GM23338 (cell line): ENCODE results near the gene MRPS22. TPM values are rescaled to one million over a fixed set of nuclear protein-coding genes. Genes with fewer than 3 reads are reported as not detected.

Experiments used
- ATAC-seq: fragments of 200-7000 bp; cut with Tn5 transposase; 3 replicates; pipeline ENCODE4 v1.9.1; 2020
- DNase-seq: peaks from one replicate; pipeline ENCODE4 v3.0.0-alpha.2; 2015; ENCODE audit warnings: low spot score
- H2AFZ ChIP-seq: fragments of 200-600 bp; sonication (generic); 2 replicates; pipeline ENCODE4 v1.8.0; 2016; ENCODE audit warnings: antibody characterized with exemption, mild to moderate bottlenecking, moderate library complexity
- H3F3A ChIP-seq: fragments of 200-600 bp; sonication (generic); replicated peaks from 2 replicates; pipeline ENCODE4 v1.8.0; 2017; ENCODE audit warnings: antibody characterized with exemption, mixed run types, low read depth
- H3K27ac ChIP-seq: fragments of 200-600 bp; sonication (generic); 2 replicates; pipeline ENCODE4 v1.6.1; 2016; ENCODE audit warnings: low read depth
- H3K27me3 ChIP-seq: fragments of 200-600 bp; sonication (generic); 2 replicates; pipeline ENCODE4 v1.8.0; 2016; ENCODE audit warnings: mild to moderate bottlenecking, mixed run types, moderate library complexity; ENCODE audit not compliant: insufficient read depth
- H3K36me3 ChIP-seq: fragments of 200-600 bp; sonication (generic); 2 replicates; pipeline ENCODE4 v1.8.0; 2016; ENCODE audit warnings: mild to moderate bottlenecking; ENCODE audit not compliant: insufficient read depth
- H3K4me1 ChIP-seq: fragments of 200-600 bp; sonication (generic); 2 replicates; pipeline ENCODE4 v1.8.0; 2016; ENCODE audit warnings: mild to moderate bottlenecking, moderate library complexity; ENCODE audit not compliant: insufficient read depth
- H3K4me2 ChIP-seq: fragments of 200-600 bp; sonication (generic); 2 replicates; pipeline ENCODE4 v1.7.1; 2017; ENCODE audit warnings: mixed run types
- H3K4me3 ChIP-seq: fragments of 200-600 bp; sonication (generic); 2 replicates; pipeline ENCODE4 v1.6.1; 2016; ENCODE audit warnings: mixed run types
- H3K79me2 ChIP-seq: fragments of 200-600 bp; sonication (generic); replicated peaks from 2 replicates; pipeline ENCODE4 v1.8.0; 2017; ENCODE audit warnings: mild to moderate bottlenecking; ENCODE audit not compliant: insufficient read depth
- H3K9me2 ChIP-seq: fragments of 200-600 bp; sonication (generic); 2 replicates; pipeline ENCODE4 v1.8.0; 2017; ENCODE audit not compliant: insufficient read depth
- H4K20me1 ChIP-seq: fragments of 200-600 bp; sonication (generic); replicated peaks from 2 replicates; pipeline ENCODE4 v1.8.0; 2017; ENCODE audit warnings: mild to moderate bottlenecking; ENCODE audit not compliant: insufficient read depth
- H3K27ac Mint-ChIP-seq: 2 replicates; pipeline ENCODE4 v1.8.0; 2020; ENCODE audit warnings: inconsistent platforms, mild to moderate bottlenecking, moderate library complexity, mixed read lengths
- H3K27me3 Mint-ChIP-seq: 3 replicates; pipeline ENCODE4 v1.8.0; 2022; ENCODE audit warnings: low read depth, mild to moderate bottlenecking, moderate library complexity, mixed read lengths, inconsistent platforms; ENCODE audit not compliant: insufficient read depth, poor library complexity
- H3K36me3 Mint-ChIP-seq: 3 replicates; pipeline ENCODE4 v1.8.0; 2021; ENCODE audit warnings: low read depth, mild to moderate bottlenecking, inconsistent platforms, moderate library complexity, mixed read lengths
- H3K4me1 Mint-ChIP-seq: 3 replicates; pipeline ENCODE4 v1.8.0; 2020; ENCODE audit warnings: mild to moderate bottlenecking, inconsistent platforms, mixed read lengths
- H3K4me3 Mint-ChIP-seq: 3 replicates; pipeline ENCODE4 v1.8.0; 2021; ENCODE audit warnings: moderate library complexity, mild to moderate bottlenecking, inconsistent platforms, mixed read lengths
- H3K9me3 Mint-ChIP-seq: 3 replicates; pipeline ENCODE4 v1.8.0; 2020; ENCODE audit warnings: moderate library complexity, mild to moderate bottlenecking, inconsistent platforms, mixed read lengths
- CREB1 ChIP-seq: fragments of 250-450 bp; sonication (Bioruptor Pico); IDR thresholded peaks from 2 replicates; pipeline ENCODE4 v1.5.0; 2020; ENCODE audit warnings: low read depth, mild to moderate bottlenecking, moderate library complexity
- CTCF ChIP-seq, 2 experiments: fragments of 200-600 bp in 1 of 2; sonication (generic) in 1 of 2; conservative IDR thresholded peaks; 2 replicates each; pipeline versions ENCODE4 v1.5.1 to v1.6.1; 2016 to 2017; ENCODE audit warnings: antibody characterized with exemption in 2 of 2, low read depth in 2 of 2, mild to moderate bottlenecking in 2 of 2, moderate library complexity in 1 of 2
- ETS1 ChIP-seq: IDR thresholded peaks from 2 replicates; pipeline ENCODE4 v1.6.1; 2016; ENCODE audit warnings: antibody characterized with exemption
- EZH2 ChIP-seq: fragments of 200-600 bp; sonication (generic); IDR thresholded peaks from one replicate; pipeline ENCODE4 v1.8.0; 2017; ENCODE audit warnings: antibody characterized with exemption, mild to moderate bottlenecking, low read depth; ENCODE audit not compliant: unreplicated experiment
- EZH2phosphoT487 ChIP-seq: fragments of 200-600 bp; sonication (generic); IDR thresholded peaks from one replicate; pipeline ENCODE4 v1.8.1; 2018; ENCODE audit warnings: antibody characterized with exemption; ENCODE audit not compliant: unreplicated experiment
- JUNB ChIP-seq: IDR thresholded peaks from one replicate; pipeline ENCODE4 v1.6.1; 2016; ENCODE audit warnings: antibody characterized with exemption; ENCODE audit not compliant: unreplicated experiment
- NANOG ChIP-seq: IDR thresholded peaks from 2 replicates; pipeline ENCODE4 v1.6.1; 2016; ENCODE audit warnings: antibody characterized with exemption, borderline replicate concordance
- POLR2AphosphoS5 ChIP-seq: IDR thresholded peaks from 2 replicates; pipeline ENCODE4 v1.6.1; 2016; ENCODE audit warnings: antibody characterized with exemption, low read depth
- REST ChIP-seq: IDR thresholded peaks from one replicate; pipeline ENCODE4 v1.6.1; 2018; ENCODE audit warnings: antibody characterized with exemption; ENCODE audit not compliant: unreplicated experiment
- STAT1 ChIP-seq: IDR thresholded peaks from one replicate; pipeline ENCODE4 v1.6.1; 2016; ENCODE audit warnings: antibody characterized with exemption; ENCODE audit not compliant: unreplicated experiment
- ZNF114 ChIP-seq: fragments of 250-450 bp; sonication (Bioruptor Pico); IDR thresholded peaks from 2 replicates; pipeline ENCODE4 v1.5.0; 2020; ENCODE audit warnings: mild to moderate bottlenecking, moderate library complexity
- ZNF462 ChIP-seq: fragments of 250-450 bp; sonication (Bioruptor Pico); IDR thresholded peaks from 2 replicates; pipeline ENCODE4 v1.5.0; 2020; ENCODE audit warnings: mild to moderate bottlenecking, moderate library complexity
- long read RNA-seq: library from polyadenylated mRNA; unstranded; transcript quantifications from one replicate; pipeline ENCODE4 v2.0.0, GENCODE V29; 2020; ENCODE audit not compliant: unreplicated experiment
- polyA plus RNA-seq: library from polyadenylated mRNA; unstranded; fragments of >200 nt; fragmentation: Nextera tagmentation; extraction: Ambion mirVana; gene quantifications from 2 replicates; pipeline ENCODE4 v1.2.1, GENCODE V29; 2016
- total RNA-seq: library from RNA; depleted of rRNA; stranded (reverse); fragments of >200 nt; shearing (Covaris generic); gene quantifications from 2 replicates; pipeline ENCODE4 v1.2.3, GENCODE V29; 2014; rRNA removed

MRPS22 gene
- total RNA-seq: 49.5 and 65.6 TPM in 2 replicates
- polyA plus RNA-seq: 48.9 and 58.4 TPM in 2 replicates
- long read RNA-seq, transcript MRPS22-202 (8 exons, 1,099 nt): minor isoform, 6 of 50 reads
- long read RNA-seq, transcript MRPS22-201 (8 exons, 1,120 nt): major isoform, 40 of 50 reads
- long read RNA-seq, partial matches to known transcripts: 1 of 50 reads
- long read RNA-seq, other reads (novel, unspliced or antisense): 2 of 50 reads

GRCh38 chr3:139343895-139344856 is at the start of gene MRPS22:
Gene MRPS22 (plus strand): TSS chr3:139344020. CDS start chr3:139344027, 7 bp downstream.
- Histone ChIP-seq H3K27me3 (peaks cover 20% of the 10 kb centered on the region), H3K79me2 (peaks cover 25% of the 10 kb centered on the region), H2AFZ (peak within 1 kb of the TSS; percentile 95), H3F3A (no peaks in the 10 kb centered on the region), H3K4me3 (peak within 1 kb of the TSS; percentile 91), H3K4me1 (peaks cover 4% of the 10 kb centered on the region; the same call in 1 of the 2 replicates), H3K4me2 (peak within 1 kb of the TSS; percentile 98), H3K27ac (no peak within 1 kb of the TSS), H3K9me2 (peaks cover 11% of the 10 kb centered on the region), H3K36me3 (peaks cover 9% of the 10 kb centered on the region), H4K20me1 (no peaks in the 10 kb centered on the region)
- H3K27ac Mint-ChIP-seq: no peak within 1 kb of the TSS
- peak; percentile 95 for DNase-seq
- no peaks in the 10 kb centered on the region for H3K4me1 Mint-ChIP-seq
- H3K27me3 Mint-ChIP-seq: no peaks in the 10 kb centered on the region
- ATAC-seq: peak; percentile 98
- no peaks in the 10 kb centered on the region for H3K9me3 Mint-ChIP-seq
- peak within 1 kb of the TSS; percentile 33; the same call in 2 of the 3 replicates for H3K4me3 Mint-ChIP-seq
- H3K36me3 Mint-ChIP-seq: peaks cover 7% of the 10 kb centered on the region; the same call in 2 of the 3 replicates
- TF ChIP-seq ZNF462 (CRISPR knock-in tag): no peak
- TF ChIP-seq ZNF114 (CRISPR knock-in tag): no peak
- no peak for TF ChIP-seq CTCF (conservative IDR thresholded peaks at IDR 0.05; ENCODE audit: low read depth in 2 of 2)
- no peak for TF ChIP-seq JUNB
- TF ChIP-seq EZH2phosphoT487: no peak
- TF ChIP-seq REST: no peak
- TF ChIP-seq CREB1: peak; percentile 74
- peak; percentile 63 for TF ChIP-seq POLR2AphosphoS5
- TF ChIP-seq NANOG: no peak
- TF ChIP-seq EZH2: no peak
- peak; percentile 92 for TF ChIP-seq ETS1
- no peak for TF ChIP-seq STAT1
